COLO668 (cell line): ENCODE measurements around the gene COQ9.

ENCODE experiments used
- DNase-seq: peaks from one replicate; lab custom pipeline; 2025; ENCODE audit not compliant: unreplicated experiment; lab: John Stamatoyannopoulos, UW

The COQ9 gene

DNA sequence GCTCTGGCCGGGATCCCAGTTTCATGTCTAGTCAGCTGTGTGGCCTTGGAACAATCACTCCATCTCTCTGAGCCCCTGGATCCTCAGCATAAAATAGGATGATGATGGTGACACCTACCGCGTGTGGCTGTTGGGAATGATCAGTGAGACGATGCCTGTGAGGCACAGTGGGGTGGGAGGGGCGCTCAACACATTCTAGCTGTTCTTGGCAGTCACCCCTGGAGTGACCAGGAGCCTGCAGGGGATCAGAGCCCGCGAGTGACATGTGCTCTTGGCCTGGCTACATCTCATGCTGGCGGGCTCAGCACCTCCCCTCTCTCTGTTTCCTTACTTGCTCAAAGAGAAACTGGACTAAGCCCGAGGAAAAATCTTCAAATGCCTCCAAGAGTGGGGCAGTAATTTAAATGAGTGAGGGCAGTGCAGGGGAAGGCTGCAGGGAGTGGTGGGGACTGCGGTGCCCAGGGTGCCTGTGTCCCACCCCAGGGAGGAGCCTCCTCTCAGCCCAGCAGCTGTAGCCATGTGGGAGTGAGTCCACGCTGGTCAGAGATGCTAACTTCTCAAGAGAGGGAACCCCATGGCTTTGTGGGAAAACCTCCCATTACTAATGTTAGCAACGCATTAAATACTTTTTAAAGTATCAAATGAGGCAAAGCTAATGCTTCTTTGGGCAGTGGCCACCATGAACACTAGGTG, 62.1 kb downstream of the COQ9 start:
- no peak for DNase-seq

DNA sequence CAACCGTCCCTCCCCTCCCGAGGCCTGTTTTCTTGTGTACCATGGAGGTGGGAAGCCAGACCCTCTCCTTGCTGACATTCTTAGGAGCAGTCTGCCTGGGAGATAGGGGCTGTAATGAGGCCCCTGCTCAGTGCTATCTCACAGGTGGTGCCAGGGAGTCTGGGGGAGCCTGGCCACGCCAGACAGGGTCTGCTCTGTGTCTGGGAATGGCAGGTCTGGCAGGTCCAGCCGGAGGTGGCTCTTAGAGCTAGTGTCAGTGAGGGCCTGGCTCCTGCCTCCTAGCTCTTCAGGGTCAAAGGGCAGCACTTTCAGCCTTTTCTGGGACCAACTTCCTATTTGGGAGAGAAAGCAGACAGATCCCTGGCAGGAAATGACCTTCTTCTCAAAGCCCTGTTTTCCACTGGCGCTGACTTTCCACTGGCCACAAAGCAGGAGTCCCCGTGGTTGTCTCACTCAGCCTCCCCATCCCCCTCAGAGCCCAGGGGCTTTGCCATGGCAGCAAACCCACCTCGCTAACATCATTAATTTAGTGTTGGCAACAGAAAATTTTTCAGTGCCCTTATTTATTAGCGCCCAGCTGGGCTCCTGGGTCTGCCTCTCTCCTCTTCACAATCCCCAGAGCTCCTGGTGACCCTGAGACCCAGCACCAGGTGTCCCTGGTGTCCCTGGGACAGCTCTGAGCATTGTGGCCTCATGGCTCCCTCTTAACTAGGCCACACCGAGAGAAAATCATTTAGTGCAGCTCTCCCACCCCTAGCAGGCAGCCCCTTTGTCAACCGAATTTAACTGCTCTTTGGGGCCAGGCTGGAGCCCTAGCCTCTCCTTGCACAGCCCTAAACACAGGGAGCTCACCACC, 63.0 kb downstream of the COQ9 start:
- DNase-seq = no peak
